Measurements from ENCODE around the gene DPP6. TPM values are rescaled to one million over a fixed set of nuclear protein-coding genes. Genes with fewer than 3 reads are reported as not detected.

Gene DPP6
- total RNA-seq, 4 donors from 2014 or later, result 0.94 to 1.9 TPM; not detected in 2

DNA sequence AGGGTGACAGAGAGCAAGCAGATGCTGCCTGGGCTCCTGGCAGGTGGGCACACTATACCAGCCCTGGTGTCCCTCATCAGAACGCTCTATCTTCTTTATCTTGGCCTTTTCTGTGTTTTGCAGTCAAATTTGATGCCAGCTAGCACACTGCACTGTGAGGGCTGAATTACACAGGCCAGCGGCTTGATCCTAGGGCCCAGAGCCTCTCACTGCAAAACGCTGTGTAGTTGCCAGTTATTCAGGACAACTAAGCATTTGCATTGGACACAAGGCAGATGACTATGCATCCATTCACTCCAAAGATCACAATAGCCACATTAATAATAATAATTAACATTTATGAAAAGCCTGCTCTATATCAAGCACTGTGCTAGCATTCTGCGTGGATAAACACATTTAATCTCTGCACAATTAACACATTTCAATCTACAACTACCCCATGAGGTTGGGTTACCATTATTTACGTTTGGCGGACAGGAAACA, 850.4 kb downstream of the DPP6 start:
- H3K4me1 ChIP-seq, result no peaks in the 10 kb centered on the region
- ATAC-seq (no peak), DNase-seq (no peak)
- intact Hi-C loops (cut with DNase I; ENCODE audit: low total_unique reads), result no loop called here
- no peak overlapping the region for H3K27ac ChIP-seq
- no peaks in the 10 kb centered on the region for H3K9me3 ChIP-seq
- no peaks in the 10 kb centered on the region for H3K36me3 ChIP-seq
- H3K27me3 ChIP-seq, result no peaks in the 10 kb centered on the region
- H3K4me3 ChIP-seq, result no peak overlapping the region
- TF ChIP-seq, protein P1, sequence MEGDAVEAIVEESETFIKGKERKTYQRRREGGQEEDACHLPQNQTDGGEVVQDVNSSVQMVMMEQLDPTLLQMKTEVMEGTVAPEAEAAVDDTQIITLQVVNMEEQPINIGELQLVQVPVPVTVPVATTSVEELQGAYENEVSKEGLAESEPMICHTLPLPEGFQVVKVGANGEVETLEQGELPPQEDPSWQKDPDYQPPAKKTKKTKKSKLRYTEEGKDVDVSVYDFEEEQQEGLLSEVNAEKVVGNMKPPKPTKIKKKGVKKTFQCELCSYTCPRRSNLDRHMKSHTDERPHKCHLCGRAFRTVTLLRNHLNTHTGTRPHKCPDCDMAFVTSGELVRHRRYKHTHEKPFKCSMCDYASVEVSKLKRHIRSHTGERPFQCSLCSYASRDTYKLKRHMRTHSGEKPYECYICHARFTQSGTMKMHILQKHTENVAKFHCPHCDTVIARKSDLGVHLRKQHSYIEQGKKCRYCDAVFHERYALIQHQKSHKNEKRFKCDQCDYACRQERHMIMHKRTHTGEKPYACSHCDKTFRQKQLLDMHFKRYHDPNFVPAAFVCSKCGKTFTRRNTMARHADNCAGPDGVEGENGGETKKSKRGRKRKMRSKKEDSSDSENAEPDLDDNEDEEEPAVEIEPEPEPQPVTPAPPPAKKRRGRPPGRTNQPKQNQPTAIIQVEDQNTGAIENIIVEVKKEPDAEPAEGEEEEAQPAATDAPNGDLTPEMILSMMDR (IDR thresholded peaks at IDR 0.05 in 4 of 5, conservative IDR thresholded peaks at IDR 0.05 in 1 of 5), result no peak
- TF ChIP-seq POLR2A (IDR thresholded peaks at IDR 0.05), result no peak
- in situ Hi-C loops (cut with MboI; ENCODE audit: low sequenced_read_pairs in 4 of 4), result loop anchor here in 1 of 4 donors (25.0 kb wide), 1 partner anchor 285 kb away; no protein-coding TSS in a partner anchor

DNA sequence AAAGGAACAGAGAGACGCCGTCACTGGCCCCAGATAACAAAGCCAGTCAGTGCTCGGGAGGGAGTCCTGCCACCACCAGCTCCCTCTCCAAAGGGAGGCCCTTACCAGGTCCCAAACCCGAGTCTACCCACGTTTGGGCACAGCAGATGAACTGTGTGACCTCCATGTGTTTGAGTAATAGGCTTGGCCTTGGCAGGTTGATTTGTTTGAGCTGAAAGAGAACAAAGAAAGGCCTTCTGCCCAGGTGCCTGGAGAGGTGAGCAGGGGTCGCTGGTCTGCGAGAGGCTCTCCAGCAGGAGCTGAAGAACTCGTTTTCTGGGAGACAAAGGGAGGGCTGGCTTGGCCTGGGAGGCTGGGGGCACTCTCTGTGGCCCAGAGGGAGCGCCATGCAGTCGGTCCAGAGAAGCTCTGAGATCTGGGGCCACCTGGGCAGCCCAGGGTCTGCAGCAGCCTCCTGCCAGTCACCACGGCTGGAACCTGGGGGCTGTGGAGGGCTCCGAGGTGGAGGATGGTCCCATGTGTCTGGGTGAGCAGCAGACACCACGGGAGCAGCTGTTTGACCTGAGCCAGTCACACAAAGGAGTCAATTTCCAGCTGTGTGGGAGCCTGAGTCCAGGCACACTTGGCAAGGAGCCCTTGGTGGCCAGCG, 851.0 kb downstream of the DPP6 start:
- in situ Hi-C loops (cut with MboI; ENCODE audit: low sequenced_read_pairs in 4 of 4) (loop anchor here in 1 of 4 donors (25.0 kb wide), 1 partner anchor 284 kb away; no protein-coding TSS in a partner anchor), intact Hi-C loops (cut with DNase I; ENCODE audit: low total_unique reads) (no loop called here)
- Histone ChIP-seq H3K9me3 (no peaks in the 10 kb centered on the region), H3K4me3 (no peak overlapping the region), H3K27ac (no peak overlapping the region), H3K27me3 (no peaks in the 10 kb centered on the region), H3K4me1 (no peaks in the 10 kb centered on the region), H3K36me3 (no peaks in the 10 kb centered on the region)
- TF ChIP-seq POLR2A (IDR thresholded peaks at IDR 0.05), result no peak
- TF ChIP-seq, protein P1 (IDR thresholded peaks at IDR 0.05 in 4 of 5, conservative IDR thresholded peaks at IDR 0.05 in 1 of 5), result no peak
- DNase-seq (no peak), ATAC-seq (no peak)

DNA sequence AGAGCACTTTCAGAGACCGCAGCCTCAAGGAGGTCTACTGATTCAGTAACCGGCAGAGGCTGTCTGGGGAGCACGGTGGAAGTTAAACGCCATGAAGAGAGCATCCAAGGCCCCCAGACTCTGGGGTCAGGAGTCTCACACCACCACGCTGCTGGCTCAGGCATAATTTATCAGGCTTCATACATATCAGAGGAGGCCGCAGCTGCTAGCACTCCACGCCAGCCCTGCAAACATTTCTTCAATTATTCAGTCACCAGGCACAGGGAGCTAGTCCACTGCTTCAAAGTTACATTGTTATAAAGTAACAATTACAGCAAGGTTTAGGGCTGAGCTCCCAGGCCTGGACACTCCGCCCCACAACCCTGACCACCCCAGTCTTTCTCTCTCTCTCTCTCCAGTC, 852.9 kb downstream of the DPP6 start:
- ATAC-seq, result no peak
- in situ Hi-C loops (cut with MboI; ENCODE audit: low sequenced_read_pairs in 4 of 4), result loop anchor here in 1 of 4 donors (25.0 kb wide), 1 partner anchor 282 kb away; no protein-coding TSS in a partner anchor

DNA sequence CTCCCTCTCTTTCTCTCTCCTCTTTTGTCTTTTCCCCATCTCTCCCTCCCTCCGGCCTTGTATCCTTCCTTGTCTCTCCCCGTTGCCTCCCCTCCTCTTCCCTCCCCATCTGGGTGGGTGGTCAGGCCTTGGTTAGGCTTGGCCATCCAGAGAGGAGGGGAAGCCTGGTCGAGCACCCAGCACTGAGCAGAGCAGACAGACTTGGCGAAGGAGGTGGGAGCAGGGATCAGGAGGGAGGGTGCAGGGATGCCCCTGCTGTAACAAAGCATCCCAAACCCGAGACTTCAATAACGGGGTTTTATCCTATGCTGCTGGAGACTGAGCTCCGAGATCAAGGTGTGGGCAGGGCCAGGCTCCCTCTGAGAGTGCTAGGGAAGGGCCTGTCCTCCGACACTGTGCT, 853.4 kb downstream of the DPP6 start:
- Histone ChIP-seq H3K9me3 (no peaks in the 10 kb centered on the region), H3K36me3 (no peaks in the 10 kb centered on the region), H3K4me3 (no peak overlapping the region), H3K4me1 (no peaks in the 10 kb centered on the region), H3K27me3 (peaks cover 0 to 2% (median 0%) of the 10 kb centered on the region in 3 donors), H3K27ac (no peak overlapping the region)
- in situ Hi-C loops (cut with MboI; ENCODE audit: low sequenced_read_pairs in 4 of 4) (loop anchor here in 1 of 4 donors (25.0 kb wide), 1 partner anchor 282 kb away; no protein-coding TSS in a partner anchor), intact Hi-C loops (cut with DNase I; ENCODE audit: low total_unique reads) (no loop called here)
- ATAC-seq (no peak), DNase-seq (no peak)
- TF ChIP-seq POLR2A (IDR thresholded peaks at IDR 0.05), result no peak
- TF ChIP-seq, protein P1 (IDR thresholded peaks at IDR 0.05 in 4 of 5, conservative IDR thresholded peaks at IDR 0.05 in 1 of 5), result no peak

More for the DNA sequence above, 852.9 kb downstream of the DPP6 start:
- TF ChIP-seq POLR2A (IDR thresholded peaks at IDR 0.05), result no peak
- TF ChIP-seq, protein P1 (IDR thresholded peaks at IDR 0.05 in 4 of 5, conservative IDR thresholded peaks at IDR 0.05 in 1 of 5), result no peak
- no peaks in the 10 kb centered on the region for H3K27me3 ChIP-seq
- no peaks in the 10 kb centered on the region for H3K4me1 ChIP-seq
- H3K9me3 ChIP-seq, result no peaks in the 10 kb centered on the region
- intact Hi-C loops (cut with DNase I; ENCODE audit: low total_unique reads), result no loop called here
- no peaks in the 10 kb centered on the region for H3K36me3 ChIP-seq
- no peak overlapping the region for H3K27ac ChIP-seq
- H3K4me3 ChIP-seq, result no peak overlapping the region
- no peak for DNase-seq
